IMR-90 (cell line): ENCODE measurements around the gene SYNE1. TPM values are rescaled to one million over a fixed set of nuclear protein-coding genes. Genes with fewer than 3 reads are reported as not detected.

Experiments used
- ATAC-seq: fragments of 200-7000 bp; cut with Tn5 transposase; 2 replicates; pipeline ENCODE4 v1.9.1; 2020; ENCODE audit warnings: low read depth, mild to moderate bottlenecking, moderate library complexity
- BruUV-seq: library from RNA; stranded (reverse); fragments of 400-500 nt; replicated peaks from 2 replicates; lab custom pipeline; 2021; lab: Mats Ljungman, UMichigan
- CTCF ChIA-PET: fragments of 300-600 bp; formaldehyde crosslinking; extraction: SDS; loops from one replicate; lab custom pipeline; 2021; ENCODE audit warnings: antibody characterized with exemption; lab: Yijun Ruan, JAX
- POLR2A ChIA-PET: fragments of 300-600 bp; sonication (Branson Sonifier 250); formaldehyde crosslinking; loops from one replicate; lab custom pipeline; 2022; ENCODE audit warnings: antibody characterized with exemption; ENCODE audit not compliant: unreplicated experiment; lab: Charles Lee
- DNase-seq: peaks from one replicate; pipeline ENCODE4 v3.0.0; 2013
- H2AFZ ChIP-seq: replicated peaks from 2 replicates; pipeline ENCODE3; 2013; ENCODE audit warnings: low read length, mild to moderate bottlenecking; ENCODE audit not compliant: poor library complexity
- H2AK5ac ChIP-seq: 2 replicates; pipeline ENCODE4 v1.6.1; 2013; ENCODE audit warnings: low read depth, low read length, inconsistent platforms
- H2AK9ac ChIP-seq: replicated peaks from 2 replicates; pipeline ENCODE3; 2013; ENCODE audit warnings: mild to moderate bottlenecking, low read depth, low read length, moderate library complexity; ENCODE audit not compliant: poor library complexity
- H2BK120ac ChIP-seq: 2 replicates; pipeline ENCODE4 v1.6.1; 2013; ENCODE audit warnings: low read depth, low read length, inconsistent platforms
- H2BK15ac ChIP-seq: 3 replicates; pipeline ENCODE4 v1.6.1; 2013; ENCODE audit warnings: low read depth, low read length, inconsistent platforms
- H2BK20ac ChIP-seq: 2 replicates; pipeline ENCODE4 v1.6.1; 2013; ENCODE audit warnings: low read depth, mild to moderate bottlenecking, inconsistent platforms, low read length, moderate library complexity
- H2BK5ac ChIP-seq: 2 replicates; pipeline ENCODE4 v1.6.1; 2013; ENCODE audit warnings: mild to moderate bottlenecking, low read depth, low read length, inconsistent platforms; ENCODE audit not compliant: poor library complexity, severe bottlenecking
- H3K14ac ChIP-seq: replicated peaks from 2 replicates; pipeline ENCODE4 v1.6.1; 2013; ENCODE audit warnings: low read depth, low read length, inconsistent platforms
- H3K18ac ChIP-seq: 2 replicates; pipeline ENCODE4 v1.6.1; 2013; ENCODE audit warnings: low read depth, low read length, control low read depth
- H3K23ac ChIP-seq: 2 replicates; pipeline ENCODE4 v1.6.1; 2013; ENCODE audit warnings: low read depth, low read length, inconsistent platforms
- H3K27ac ChIP-seq: 2 replicates; pipeline ENCODE4 v1.5.1; 2013; ENCODE audit warnings: mild to moderate bottlenecking, control low read depth, low read length; ENCODE audit not compliant: insufficient read depth
- H3K27me3 ChIP-seq: 2 replicates; pipeline ENCODE4 v1.6.1; 2013; ENCODE audit warnings: low read length; ENCODE audit not compliant: control insufficient read depth, insufficient read depth
- H3K36me3 ChIP-seq: 2 replicates; pipeline ENCODE4 v1.6.1; 2013; ENCODE audit warnings: low read length, mixed read lengths; ENCODE audit not compliant: control insufficient read depth, insufficient read depth
- H3K4ac ChIP-seq: 2 replicates; pipeline ENCODE4 v1.6.1; 2013; ENCODE audit warnings: low read depth, low read length, inconsistent platforms
- H3K4me1 ChIP-seq: 2 replicates; pipeline ENCODE4 v1.6.1; 2013; ENCODE audit warnings: low read length, mixed read lengths; ENCODE audit not compliant: control insufficient read depth, insufficient read depth
- H3K4me2 ChIP-seq: 2 replicates; pipeline ENCODE4 v1.6.1; 2013; ENCODE audit warnings: low read depth, mild to moderate bottlenecking, control low read depth, low read length, moderate library complexity
- H3K4me3 ChIP-seq: 2 replicates; pipeline ENCODE4 v1.5.1; 2013; ENCODE audit warnings: low read depth, mild to moderate bottlenecking, control low read depth, low read length, moderate library complexity; ENCODE audit not compliant: insufficient read depth
- H3K56ac ChIP-seq: 2 replicates; pipeline ENCODE4 v1.6.1; 2013; ENCODE audit warnings: low read length, inconsistent platforms; ENCODE audit not compliant: insufficient read depth; ENCODE audit errors: extremely low read depth
- H3K79me1 ChIP-seq, 2 experiments: 2 replicates each; pipeline ENCODE4 v1.6.1; 2013; ENCODE audit warnings: low read length in 2 of 2, inconsistent platforms in 1 of 2, low read depth in 1 of 2
- H3K9ac ChIP-seq: 2 replicates; pipeline ENCODE4 v1.6.1; 2013; ENCODE audit warnings: low read depth, low read length, control low read depth
- H3K9me1 ChIP-seq: 2 replicates; pipeline ENCODE4 v1.6.1; 2013; ENCODE audit warnings: low read length, inconsistent platforms; ENCODE audit not compliant: insufficient read depth
- H3K9me3 ChIP-seq: 2 replicates; pipeline ENCODE4 v1.6.1; 2013; ENCODE audit warnings: low read length; ENCODE audit not compliant: control insufficient read depth, insufficient read depth
- H4K20me1 ChIP-seq: 2 replicates; pipeline ENCODE4 v1.6.1; 2013; ENCODE audit warnings: low read length, inconsistent platforms; ENCODE audit not compliant: insufficient read depth
- H4K5ac ChIP-seq: 2 replicates; pipeline ENCODE4 v1.6.1; 2013; ENCODE audit warnings: mild to moderate bottlenecking, low read depth, low read length, control low read depth
- H4K8ac ChIP-seq, 2 experiments: 2 replicates each; pipeline ENCODE4 v1.6.1; 2013; ENCODE audit warnings: low read depth in 2 of 2, low read length in 2 of 2, control low read depth in 1 of 2, inconsistent platforms in 1 of 2
- H4K91ac ChIP-seq: 2 replicates; pipeline ENCODE4 v1.6.1; 2013; ENCODE audit warnings: low read depth, low read length, inconsistent platforms; ENCODE audit not compliant: insufficient read depth
- BHLHE40 ChIP-seq: fragments of 150-350 bp; IDR thresholded peaks from 2 replicates; pipeline ENCODE4 v1.6.1; 2016; ENCODE audit warnings: mild to moderate bottlenecking, low read depth, low read length
- CEBPB ChIP-seq: IDR thresholded peaks from 2 replicates; pipeline ENCODE4 v1.6.1; 2012; ENCODE audit warnings: low read depth, low read length, improper control_type of control experiment
- CHD1 ChIP-seq: IDR thresholded peaks from 2 replicates; pipeline ENCODE4 v1.6.1; 2012; ENCODE audit warnings: low read depth, low read length, improper control_type of control experiment
- CTCF ChIP-seq: conservative IDR thresholded peaks from 2 replicates; pipeline ENCODE4 v1.5.1; 2012; ENCODE audit warnings: mild to moderate bottlenecking, low read depth, low read length, improper control_type of control experiment
- ELK1 ChIP-seq: fragments of 150-350 bp; IDR thresholded peaks from 2 replicates; pipeline ENCODE4 v1.6.1; 2016; ENCODE audit warnings: low read depth, mild to moderate bottlenecking, low read length, moderate library complexity, borderline replicate concordance
- FOS ChIP-seq: fragments of 150-350 bp; IDR thresholded peaks from 2 replicates; pipeline ENCODE4 v1.6.1; 2016; ENCODE audit warnings: low read depth, low read length
- MAFK ChIP-seq: IDR thresholded peaks from 2 replicates; pipeline ENCODE4 v1.6.1; 2012; ENCODE audit warnings: low read depth, low read length, improper control_type of control experiment
- MAZ ChIP-seq: IDR thresholded peaks from 2 replicates; pipeline ENCODE4 v1.6.1; 2012; ENCODE audit warnings: low read depth, mild to moderate bottlenecking, low read length, improper control_type of control experiment, moderate library complexity, borderline replicate concordance
- MXI1 ChIP-seq: IDR thresholded peaks from 2 replicates; pipeline ENCODE4 v1.6.1; 2012; ENCODE audit warnings: low read depth, mild to moderate bottlenecking, low read length, moderate library complexity, borderline replicate concordance
- NFE2L2 ChIP-seq: fragments of 150-350 bp; IDR thresholded peaks from 2 replicates; pipeline ENCODE4 v1.6.1; 2016; ENCODE audit warnings: low read depth, mild to moderate bottlenecking, low read length
- POLR2A ChIP-seq: IDR thresholded peaks from 2 replicates; pipeline ENCODE4 v1.6.1; 2012; ENCODE audit warnings: mild to moderate bottlenecking, low read depth, low read length
- RAD21 ChIP-seq: IDR thresholded peaks from 2 replicates; pipeline ENCODE4 v1.6.1; 2012; ENCODE audit warnings: low read length, improper control_type of control experiment
- RCOR1 ChIP-seq: IDR thresholded peaks from 2 replicates; pipeline ENCODE4 v1.6.1; 2012; ENCODE audit warnings: mild to moderate bottlenecking, low read length, improper control_type of control experiment; ENCODE audit not compliant: insufficient replicate concordance
- RFX5 ChIP-seq: IDR thresholded peaks from 2 replicates; pipeline ENCODE4 v1.8.0; 2012; ENCODE audit warnings: low read depth, mild to moderate bottlenecking, low read length, moderate library complexity
- SMC3 ChIP-seq: fragments of 150-350 bp; IDR thresholded peaks from 2 replicates; pipeline ENCODE4 v1.6.1; 2016; ENCODE audit warnings: low read depth, mild to moderate bottlenecking, antibody characterized with exemption, low read length, moderate library complexity
- USF2 ChIP-seq: fragments of 150-350 bp; IDR thresholded peaks from 2 replicates; pipeline ENCODE4 v1.6.1; 2017; ENCODE audit warnings: mild to moderate bottlenecking, antibody characterized with exemption, low read length, low read depth
- WGBS, 2 experiments: methylation state at CpG; one replicate each; pipeline versions ENCODE4 v1.1.5 to v1.1.7; 2013; ENCODE audit warnings: missing lambda C conversion rate in 2 of 2; ENCODE audit not compliant: insufficient read length in 1 of 2; ENCODE audit errors: extremely low coverage in 2 of 2; 5-methylcytosine and 5-hydroxymethylcytosine counted together
- dilution Hi-C: fragments of 300-500 bp; cut with HindIII; formaldehyde crosslinking; loops from one replicate; pipeline ENCODE4 v1.14.3; 2018; ENCODE audit warnings: low sequenced_read_pairs; ENCODE audit not compliant: unreplicated experiment
- in situ Hi-C: fragments of 300-500 bp; cut with MboI; formaldehyde crosslinking; loops from 3 replicates; pipeline ENCODE4 v1.14.3; 2019; ENCODE audit warnings: low sequenced_read_pairs, inconsistent platforms, mixed read lengths
- intact Hi-C: fragments of 100-400 bp; cut with micrococcal nuclease; formaldehyde crosslinking; loops from 2 replicates; pipeline ENCODE4 v1.10.0; 2022
- polyA plus RNA-seq, 3 experiments: library from polyadenylated mRNA; depleted of rRNA; stranded (reverse); fragments of >200 nt; gene quantifications; 2 replicates each; pipeline ENCODE4 v1.2.3, GENCODE V29; 2012; ENCODE audit warnings: low replicate concordance in 1 of 3
- total RNA-seq: library from RNA; depleted of rRNA; stranded (reverse); fragments of >200 nt; gene quantifications from 2 replicates; pipeline ENCODE4 v1.2.3, GENCODE V29; 2012

Gene SYNE1
- total and polyA plus RNA-seq, 2 of the 4 experiments (the other 2 are of a cell fraction) = 34.1 to 159 TPM

- Histone ChIP-seq H3K27me3 (no peaks in the 10 kb centered on the region), H4K8ac (no peak overlapping the region), H3K23ac (no peak overlapping the region), H2BK5ac (no peak overlapping the region), H3K14ac (no peak overlapping the region), H3K36me3 (peaks cover 36% of the 10 kb centered on the region), H2BK15ac (no peak overlapping the region), H4K91ac (no peak overlapping the region), H4K5ac (no peak overlapping the region), H2AK5ac (no peak overlapping the region), H3K4me1 (peaks cover 9% of the 10 kb centered on the region), H3K4me2 (no peak overlapping the region), H2BK120ac (no peak overlapping the region), H4K20me1 (peaks cover 5% of the 10 kb centered on the region; the same call in 1 of the 2 replicates), H3K27ac (no peak overlapping the region), H3K4me3 (no peak overlapping the region), H3K9me1 (peaks cover 14% of the 10 kb centered on the region), H2AFZ (no peak overlapping the region), H2BK20ac (no peak overlapping the region), H3K9me3 (no peaks in the 10 kb centered on the region), H3K18ac (no peak overlapping the region), H2AK9ac (no peak overlapping the region), H3K79me1 (no peaks in the 10 kb centered on the region; a peak in 1 of 4 replicates), H3K9ac (no peak overlapping the region), H3K56ac (no peak overlapping the region), H3K4ac (no peak overlapping the region)
- dilution Hi-C loops (no loop called here), in situ Hi-C loops (no loop called here), intact Hi-C loops (no loop called here)
- DNase-seq (no peak), ATAC-seq (no peak)
- WGBS, 2 experiments = no CpG with 5 or more reads among the region's 3 CpGs
- TF ChIP-seq MAFK = no peak
- no peak for TF ChIP-seq FOS
- TF ChIP-seq RCOR1 = no peak
- no peak for TF ChIP-seq NFE2L2
- TF ChIP-seq ELK1 = no peak
- TF ChIP-seq RFX5 = no peak
- TF ChIP-seq USF2 = no peak
- TF ChIP-seq CHD1 = no peak
- TF ChIP-seq CEBPB = no peak
- TF ChIP-seq MAZ = no peak
- no peak for TF ChIP-seq RAD21
- TF ChIP-seq CTCF = no peak
- TF ChIP-seq MXI1 = no peak
- TF ChIP-seq POLR2A = no peak
- TF ChIP-seq SMC3 = no peak
- TF ChIP-seq BHLHE40 = no peak
- no TSS peak for BruUV-seq
- ChIA-PET POLR2A (no interaction called here), CTCF (interaction anchor here (0.9 kb wide), 1 partner anchor 11 kb away, joined by 3 read pairs; no protein-coding TSS in a partner anchor)
Measured at GRCh38 chr6:152150196-152150595, 487.0 kb downstream of the SYNE1 start.
